Adipose tissue (tissue), 3 donors: Measurements from ENCODE around the gene ANGPTL3. TPM values are rescaled to one million over a fixed set of nuclear protein-coding genes. Genes with fewer than 3 reads are reported as not detected.
"Not testable (repeated sequence)": the region's sequence is repeated elsewhere in the genome, so short reads cannot be mapped to it uniquely, and the experiment has no call there.

Experiments
- H3K27ac ChIP-seq: one replicate; pipeline ENCODE4 v1.5.1; 2013; ENCODE audit warnings: low read depth, low read length
- WGBS, 3 donors: extraction: QIAGEN DNeasy Blood & Tissue Kit; methylation state at CpG; one replicate each; pipeline ENCODE4 v1.1.7; 2013; 5-methylcytosine and 5-hydroxymethylcytosine counted together
- polyA plus RNA-seq, 3 donors: library from polyadenylated mRNA; stranded (reverse); fragments of 200-250 nt; gene quantifications; one replicate each; pipeline ENCODE4 v1.2.3, GENCODE V29; 2013
- donor health status: healthy with polysubstance abuse.
- donor health status: Bipolar disorder and iron deficiency.
- donor health status: healthy.

ANGPTL3 gene, protein sequence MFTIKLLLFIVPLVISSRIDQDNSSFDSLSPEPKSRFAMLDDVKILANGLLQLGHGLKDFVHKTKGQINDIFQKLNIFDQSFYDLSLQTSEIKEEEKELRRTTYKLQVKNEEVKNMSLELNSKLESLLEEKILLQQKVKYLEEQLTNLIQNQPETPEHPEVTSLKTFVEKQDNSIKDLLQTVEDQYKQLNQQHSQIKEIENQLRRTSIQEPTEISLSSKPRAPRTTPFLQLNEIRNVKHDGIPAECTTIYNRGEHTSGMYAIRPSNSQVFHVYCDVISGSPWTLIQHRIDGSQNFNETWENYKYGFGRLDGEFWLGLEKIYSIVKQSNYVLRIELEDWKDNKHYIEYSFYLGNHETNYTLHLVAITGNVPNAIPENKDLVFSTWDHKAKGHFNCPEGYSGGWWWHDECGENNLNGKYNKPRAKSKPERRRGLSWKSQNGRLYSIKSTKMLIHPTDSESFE
- polyA plus RNA-seq, result under 1 TPM in 2 of 3 donors, not detected in 1; 0.05 to 0.19 TPM

DNA sequence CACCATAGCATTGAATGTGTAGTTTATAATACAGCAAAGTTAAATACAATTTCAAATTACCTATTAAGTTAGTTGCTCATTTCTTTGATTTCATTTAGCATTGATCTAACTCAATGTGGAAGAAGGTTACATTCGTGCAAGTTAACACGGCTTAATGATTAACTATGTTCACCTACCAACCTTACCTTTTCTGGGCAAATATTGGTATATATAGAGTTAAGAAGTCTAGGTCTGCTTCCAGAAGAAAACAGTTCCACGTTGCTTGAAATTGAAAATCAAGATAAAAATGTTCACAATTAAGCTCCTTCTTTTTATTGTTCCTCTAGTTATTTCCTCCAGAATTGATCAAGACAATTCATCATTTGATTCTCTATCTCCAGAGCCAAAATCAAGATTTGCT is at the start of gene ANGPTL3:
ANGPTL3 (plus strand) TSS at position 240 of the 400 bp plus-strand sequence; CDS start at position 287, 47 bp downstream.
- H3K27ac ChIP-seq, result no peak within 1 kb of the TSS
- 28 to 95% (median 92%) methylated on average over 3 of the region's 3 CpGs for WGBS, 3 donors

DNA sequence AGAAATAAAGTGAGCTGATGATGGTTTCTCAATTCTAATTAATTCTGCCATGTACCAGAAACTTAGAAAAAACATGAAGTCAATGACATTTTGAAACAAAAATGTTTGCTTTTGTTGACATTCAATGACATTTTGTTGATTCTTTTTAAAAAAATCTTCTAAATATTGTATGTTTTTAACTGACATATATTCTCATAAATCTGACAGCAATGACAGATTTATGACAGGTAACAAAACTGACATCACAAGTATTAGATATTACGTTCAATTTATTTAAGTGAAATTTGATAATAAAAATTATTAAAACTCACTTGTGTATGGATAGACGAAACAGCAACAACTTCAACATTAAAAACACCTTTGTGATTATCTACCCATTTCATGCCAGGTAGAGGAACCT is 36.0 kb upstream of the ANGPTL3 start:
- no peak overlapping the region for H3K27ac ChIP-seq
- WGBS, 3 donors, result 94 to 95% (median 95%) methylated on average over 2 of the region's 2 CpGs

DNA sequence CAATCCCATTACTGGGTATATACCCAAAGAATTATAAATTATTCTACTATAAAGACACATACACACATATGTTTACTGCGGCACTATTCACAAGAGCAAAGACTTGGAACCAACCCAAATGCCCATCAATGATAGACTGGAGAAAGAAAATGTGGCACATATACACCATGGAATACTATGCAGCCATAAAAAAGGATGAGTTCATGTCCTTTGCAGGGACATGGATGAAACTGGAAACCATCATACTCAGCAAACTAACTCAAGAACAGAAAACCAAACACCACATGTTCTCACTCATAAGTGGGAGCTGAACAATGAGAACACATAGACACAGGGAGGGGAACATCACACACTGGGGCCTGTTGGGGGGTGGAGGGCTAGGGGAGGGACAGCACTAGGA is 30.1 kb upstream of the ANGPTL3 start:
- WGBS, 3 donors, result 94 to 100% (median 96%) methylated on average over 1 of the region's 1 CpG
- not testable (repeated sequence) for H3K27ac ChIP-seq

DNA sequence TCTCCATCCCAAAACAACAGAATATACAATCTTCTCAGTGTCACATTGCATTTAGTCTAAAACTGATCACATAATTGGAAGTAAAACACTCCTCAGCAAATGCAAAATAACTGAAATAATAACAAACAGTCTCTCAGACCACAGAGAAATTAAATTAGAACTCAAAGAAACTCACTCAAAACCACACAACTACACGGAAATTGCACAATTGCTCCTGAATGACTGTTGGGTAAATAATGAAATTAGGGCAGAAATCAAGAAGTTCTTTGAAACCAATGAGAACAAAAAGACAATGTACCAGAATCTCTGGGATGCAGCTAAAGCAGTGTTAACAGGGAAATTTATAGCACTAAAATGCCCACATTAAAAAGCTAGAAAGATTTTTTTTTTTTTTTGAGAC is 29.4 kb upstream of the ANGPTL3 start:
- WGBS, 3 donors, result 48 to 84% (median 63%) methylated on average over 1 of the region's 1 CpG
- not testable (repeated sequence) for H3K27ac ChIP-seq

DNA sequence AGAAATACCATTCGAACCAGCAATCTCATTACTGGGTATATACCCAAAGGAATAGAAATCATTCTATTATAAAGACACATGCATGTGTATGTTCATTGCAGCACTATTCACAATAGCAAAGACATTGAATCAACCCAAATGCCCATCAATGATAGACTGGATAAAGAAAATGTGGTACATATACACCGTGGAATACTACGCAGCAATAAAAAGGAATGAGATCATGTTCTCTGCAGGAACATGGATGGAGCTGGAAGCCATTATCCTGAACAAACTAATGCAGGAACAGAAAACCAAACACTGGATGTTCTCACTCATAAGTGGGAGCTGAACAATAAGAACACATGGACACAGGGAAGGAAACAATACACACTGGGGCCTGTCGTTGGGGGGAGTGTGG is 25.8 kb upstream of the ANGPTL3 start:
- 81 to 97% (median 94%) methylated on average over 4 of the region's 4 CpGs for WGBS, 3 donors
- H3K27ac ChIP-seq, result not testable (repeated sequence)

DNA sequence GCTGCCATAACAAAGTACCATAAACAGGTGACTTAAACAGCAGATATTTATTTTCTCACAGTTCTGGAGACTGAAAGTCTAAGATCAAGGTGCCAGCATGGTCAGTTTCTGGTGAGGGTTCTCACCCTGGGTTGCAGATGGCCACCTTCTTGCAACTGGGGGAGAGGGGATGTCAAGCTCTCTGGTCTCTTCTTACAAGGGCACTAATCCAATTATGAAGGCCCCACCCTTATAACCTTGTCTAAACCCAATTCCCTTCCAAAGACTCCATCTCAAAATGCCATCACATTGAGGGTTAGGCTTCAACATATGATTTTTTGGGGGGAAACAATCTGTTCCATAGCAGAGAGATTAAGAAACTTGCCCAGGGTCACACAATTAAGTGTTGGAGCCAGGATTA is 24.8 kb upstream of the ANGPTL3 start:
- H3K27ac ChIP-seq, result no peak overlapping the region

DNA sequence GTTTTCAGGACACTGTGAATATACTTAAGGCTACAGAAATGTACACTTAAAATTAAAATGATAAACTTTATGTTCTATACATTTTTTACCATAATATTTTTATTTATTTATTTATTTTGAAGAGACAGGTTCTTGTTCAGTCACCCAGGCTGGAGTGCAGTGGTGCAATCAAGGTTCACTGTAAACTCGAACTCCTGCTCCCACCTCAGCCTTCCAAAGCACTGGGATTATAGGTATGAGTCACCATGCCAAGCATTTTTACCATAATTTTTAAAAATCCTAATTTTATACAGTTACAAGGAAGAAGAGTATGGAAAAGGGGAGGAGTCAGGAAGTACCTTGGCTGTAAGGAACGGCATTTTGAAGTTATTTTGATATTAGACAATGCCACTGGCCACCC is 23.6 kb upstream of the ANGPTL3 start:
- WGBS, 3 donors, result 38 to 47% (median 43%) methylated on average over 2 of the region's 2 CpGs
- H3K27ac ChIP-seq, result no peak overlapping the region

DNA sequence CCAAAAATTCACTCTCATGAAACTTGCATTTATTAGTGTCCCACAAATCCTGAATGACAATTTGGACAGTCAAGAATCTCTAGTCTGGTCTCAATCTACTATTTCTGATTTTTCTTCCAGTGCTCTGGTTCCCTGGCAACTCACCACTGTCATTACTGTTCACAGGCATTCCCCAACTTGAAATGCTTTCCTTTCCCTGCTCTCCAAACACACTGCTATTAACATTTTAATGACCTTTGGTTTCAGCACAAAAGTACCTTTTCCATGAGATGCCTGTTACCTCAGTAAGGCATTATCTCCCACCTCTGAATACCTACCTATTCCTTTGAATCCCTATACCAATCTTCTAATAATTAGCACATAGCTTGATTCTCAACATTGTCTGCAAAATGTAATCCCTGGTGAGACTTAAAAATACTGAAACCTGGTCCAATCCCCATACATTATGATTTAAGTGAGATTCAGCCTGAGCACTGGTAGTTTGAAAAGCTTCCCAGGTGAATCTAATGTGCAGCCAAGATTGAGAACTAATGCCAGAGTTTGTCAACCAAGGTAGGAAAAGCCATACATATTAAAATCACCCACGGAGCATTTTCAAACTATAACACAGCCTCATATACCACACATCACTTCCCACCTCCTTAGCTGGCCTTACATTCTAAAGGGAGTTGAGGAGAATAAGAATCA is 11.7 kb upstream of the ANGPTL3 start:
- 50 to 63% (median 53%) methylated on average over 1 of the region's 1 CpG for WGBS, 3 donors
- no peak overlapping the region for H3K27ac ChIP-seq

DNA sequence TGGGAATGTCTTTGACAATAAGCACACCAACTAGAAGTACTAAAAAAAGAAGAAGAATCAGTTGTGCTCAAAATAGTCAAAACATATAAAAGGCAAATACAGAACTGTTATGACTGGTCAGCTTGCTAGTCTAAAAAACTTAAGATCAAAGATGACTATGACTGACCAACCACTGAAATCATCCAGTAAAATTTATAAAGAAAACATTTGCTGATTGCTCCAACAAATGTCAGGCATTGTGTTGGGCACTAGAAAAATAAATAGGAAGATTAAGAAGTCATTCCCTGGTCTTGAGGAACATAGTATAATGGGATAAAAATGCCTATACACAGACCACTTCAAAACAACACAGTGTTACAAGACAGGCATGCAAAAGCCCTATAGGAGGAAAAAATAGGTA is 9.3 kb upstream of the ANGPTL3 start:
- H3K27ac ChIP-seq, result no peak overlapping the region

DNA sequence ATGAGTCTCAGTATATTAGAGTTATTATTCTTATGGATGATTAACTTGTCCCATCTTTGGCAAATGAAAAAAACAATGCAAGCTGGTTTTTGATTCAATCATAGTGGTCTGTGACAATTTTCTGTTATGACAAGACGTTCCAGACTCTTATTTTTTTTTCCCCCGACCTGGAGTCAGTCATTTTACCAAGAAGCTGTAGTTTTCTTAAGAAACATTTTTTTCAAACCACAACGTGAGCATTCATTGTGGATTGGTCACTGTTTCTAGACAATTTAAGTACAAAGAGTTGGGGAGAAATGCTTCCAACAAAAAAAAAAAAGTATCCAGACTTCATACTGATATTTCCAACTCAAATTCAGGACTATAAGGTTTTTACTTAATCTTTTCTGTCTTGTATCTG is 8.0 kb upstream of the ANGPTL3 start:
- whole genome bisulfite sequencing, 3 donors, result 88 to 90% (median 90%) methylated on average over 3 of the region's 3 CpGs

DNA sequence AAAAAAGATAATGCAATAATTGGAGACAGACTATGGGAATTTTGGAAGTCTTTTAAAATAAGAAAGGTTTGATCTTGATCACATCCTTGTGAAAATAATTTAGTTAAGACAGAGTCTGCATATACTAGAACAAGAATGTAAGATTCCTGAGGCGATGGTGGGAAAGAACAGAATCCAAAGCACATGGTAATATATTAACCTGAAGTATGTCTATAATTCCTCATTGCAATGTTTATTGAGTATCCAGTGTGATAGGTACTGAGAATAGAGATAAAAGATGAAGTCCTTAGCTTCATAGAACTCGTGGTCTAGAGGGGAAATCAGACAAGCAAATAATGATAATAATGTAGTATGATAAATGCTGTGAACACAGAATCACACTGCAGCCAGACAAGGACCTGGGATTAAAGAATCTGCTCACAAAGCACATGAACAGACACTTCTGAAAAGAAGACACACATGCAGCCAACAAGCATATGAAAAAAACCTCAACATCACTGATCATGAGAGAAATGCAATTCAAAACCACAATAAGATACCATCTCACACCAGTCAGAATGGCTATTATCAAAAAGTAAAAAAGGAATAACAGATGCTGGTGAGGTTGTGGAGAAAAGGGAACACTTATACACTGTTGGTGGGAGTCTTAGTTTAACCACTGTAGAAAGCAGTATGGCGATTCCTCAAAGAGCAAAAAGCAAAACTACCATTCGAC is 6.9 kb upstream of the ANGPTL3 start:
- 57 to 89% (median 89%) methylated on average over 4 of the region's 4 CpGs for WGBS, 3 donors
- no peak overlapping the region for H3K27ac ChIP-seq

More for the DNA sequence above, 8.0 kb upstream of the ANGPTL3 start:
- no peak overlapping the region for H3K27ac ChIP-seq

DNA sequence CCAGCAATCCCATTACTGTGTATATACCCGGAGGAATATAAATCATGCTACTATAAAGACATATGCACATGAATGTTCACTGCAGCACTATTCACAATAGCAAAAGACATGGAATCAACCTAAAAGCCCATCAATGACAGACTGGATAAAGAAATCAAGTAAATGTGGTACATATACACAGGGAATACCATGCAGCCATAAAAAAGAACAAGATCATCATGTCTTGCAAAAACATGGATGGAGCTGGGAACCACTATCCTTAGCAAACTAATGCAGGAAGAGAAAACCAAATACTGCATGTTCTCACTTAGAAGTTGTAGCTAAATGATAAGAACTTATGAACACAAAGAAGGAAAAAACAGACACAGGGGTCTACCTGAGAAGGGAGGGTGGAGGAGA is 6.4 kb upstream of the ANGPTL3 start:
- WGBS, 3 donors, result 97 to 100% (median 97%) methylated on average over 1 of the region's 1 CpG
- no peak overlapping the region for H3K27ac ChIP-seq

DNA sequence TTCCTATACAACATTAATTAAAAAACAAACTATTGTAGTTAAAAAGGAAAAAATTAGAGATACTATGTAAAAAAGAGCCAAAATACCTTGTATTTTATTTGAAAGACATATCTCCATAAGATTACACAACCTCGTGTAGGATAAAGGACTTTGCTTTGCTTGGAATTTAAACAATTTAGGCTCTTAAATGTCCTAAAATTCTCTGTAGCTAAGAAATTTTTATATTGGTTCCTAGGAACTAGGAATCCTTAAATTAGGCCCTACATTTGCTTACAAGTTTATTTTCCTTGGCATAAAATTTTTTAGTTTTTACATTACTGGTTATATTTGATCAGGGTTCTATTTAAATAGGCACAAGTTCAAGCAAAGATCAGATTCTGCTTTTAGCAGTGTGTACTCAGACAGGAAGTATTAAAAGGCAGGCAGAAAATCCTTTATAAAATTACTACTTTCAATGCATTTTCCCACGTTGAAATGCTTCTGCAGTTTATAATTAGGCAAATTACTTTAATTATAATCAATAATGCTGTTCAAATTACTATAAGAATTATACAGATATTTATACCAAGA is 3.4 kb upstream of the ANGPTL3 start:
- H3K27ac ChIP-seq, result no peak overlapping the region
- 17 to 69% (median 51%) methylated on average over 2 of the region's 2 CpGs for WGBS, 3 donors

DNA sequence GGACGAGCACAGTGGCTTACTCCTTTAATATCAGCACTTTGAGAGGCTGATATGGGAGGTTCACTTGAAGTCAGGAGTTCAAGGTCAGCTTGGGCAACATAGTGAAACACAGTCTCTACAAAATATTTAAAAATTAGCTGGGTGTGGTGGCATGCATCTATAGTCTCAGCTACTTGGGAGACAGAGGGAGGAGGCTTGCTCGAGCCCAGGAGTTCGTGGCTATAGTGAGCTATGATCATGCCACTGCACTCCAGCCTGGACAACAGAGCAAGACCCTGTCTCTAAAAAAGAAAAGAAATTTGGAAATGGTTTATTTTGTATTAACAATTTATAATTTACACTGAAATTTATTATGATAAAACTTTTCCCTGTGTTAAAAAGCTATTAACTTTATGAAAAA is 1.7 kb upstream of the ANGPTL3 start:
- no peak overlapping the region for H3K27ac ChIP-seq
- WGBS, 3 donors, result 83 to 93% (median 93%) methylated on average over 3 of the region's 3 CpGs

DNA sequence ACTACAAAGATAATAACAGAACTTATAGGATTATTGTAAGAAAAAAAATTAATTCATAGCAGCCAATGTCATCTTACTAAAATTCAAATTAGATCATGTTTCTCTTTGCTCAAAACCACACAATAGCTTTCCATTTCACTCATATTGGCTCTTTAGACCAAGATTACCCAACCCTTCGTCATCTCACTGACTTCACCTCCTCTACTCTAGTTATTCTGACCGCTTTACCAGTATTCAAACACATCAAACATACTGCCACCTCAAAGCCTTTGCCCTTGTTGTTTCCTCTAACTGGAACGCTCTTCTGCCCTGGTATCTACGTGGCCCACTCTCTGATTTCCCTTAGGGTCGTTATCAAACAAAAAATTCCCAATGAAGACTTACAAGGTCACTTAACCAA is 1.7 kb downstream of the ANGPTL3 start:
- no peak overlapping the region for H3K27ac ChIP-seq
- whole genome bisulfite sequencing, 3 donors, result 92 to 93% (median 92%) methylated on average over 5 of the region's 5 CpGs

DNA sequence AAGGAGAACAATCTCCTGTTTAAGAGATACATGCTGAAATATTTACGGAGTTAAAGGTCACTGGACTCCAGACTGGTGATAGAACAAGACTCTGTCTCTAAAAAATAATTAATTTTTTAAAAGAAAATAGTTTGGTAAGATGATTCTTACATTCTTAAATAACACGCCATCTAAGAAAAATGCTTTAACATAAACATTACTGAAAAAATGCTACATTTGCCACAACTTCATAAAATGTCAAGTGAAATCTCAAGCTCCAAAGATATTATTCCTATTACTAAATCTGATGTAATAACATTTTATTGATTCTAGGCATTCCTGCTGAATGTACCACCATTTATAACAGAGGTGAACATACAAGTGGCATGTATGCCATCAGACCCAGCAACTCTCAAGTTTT is 4.1 kb downstream of the ANGPTL3 start:
- no peak overlapping the region for H3K27ac ChIP-seq
- WGBS, 3 donors, result 95 to 98% (median 96%) methylated on average over 2 of the region's 2 CpGs

DNA sequence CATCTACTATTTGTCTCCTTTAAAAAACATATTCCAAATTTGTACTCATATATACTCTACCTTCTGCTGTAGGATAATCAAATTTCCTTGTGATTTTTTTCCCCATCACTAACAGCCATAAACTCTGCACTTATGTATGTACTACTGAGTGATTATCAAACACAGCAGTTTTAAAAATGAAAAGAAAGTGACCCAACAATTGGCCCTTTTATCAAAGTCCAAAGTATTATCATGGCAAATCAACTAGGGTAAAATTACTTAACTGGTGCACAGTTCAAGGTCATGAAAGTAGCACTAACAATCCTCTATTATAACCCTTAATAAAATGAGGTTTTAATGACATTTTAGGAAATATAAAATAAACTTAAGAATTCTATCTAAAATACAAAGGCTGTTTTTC is 11.6 kb downstream of the ANGPTL3 start:
- no peak overlapping the region for H3K27ac ChIP-seq

DNA sequence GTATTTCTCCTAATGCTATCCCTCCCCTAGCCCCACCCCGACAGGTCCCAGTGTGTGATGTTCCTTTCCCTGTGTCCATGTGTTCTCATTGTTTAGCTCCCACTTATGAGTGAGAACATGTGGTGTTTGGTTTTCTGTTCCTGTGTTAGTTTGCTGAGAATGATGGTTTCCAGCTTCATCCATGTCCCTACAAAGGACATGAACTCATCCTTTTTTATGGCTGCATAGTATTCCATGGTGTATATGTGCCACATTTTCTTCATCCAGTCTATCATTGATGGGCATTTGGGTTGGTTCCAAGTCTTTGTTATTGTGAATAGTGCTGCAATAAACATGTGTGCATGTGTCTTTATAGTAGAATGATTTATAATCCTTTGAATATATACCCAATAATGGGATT is 13.3 kb downstream of the ANGPTL3 start:
- H3K27ac ChIP-seq, result not testable (repeated sequence)
- WGBS, 3 donors, result 100% methylated on average over 1 of the region's 1 CpG

DNA sequence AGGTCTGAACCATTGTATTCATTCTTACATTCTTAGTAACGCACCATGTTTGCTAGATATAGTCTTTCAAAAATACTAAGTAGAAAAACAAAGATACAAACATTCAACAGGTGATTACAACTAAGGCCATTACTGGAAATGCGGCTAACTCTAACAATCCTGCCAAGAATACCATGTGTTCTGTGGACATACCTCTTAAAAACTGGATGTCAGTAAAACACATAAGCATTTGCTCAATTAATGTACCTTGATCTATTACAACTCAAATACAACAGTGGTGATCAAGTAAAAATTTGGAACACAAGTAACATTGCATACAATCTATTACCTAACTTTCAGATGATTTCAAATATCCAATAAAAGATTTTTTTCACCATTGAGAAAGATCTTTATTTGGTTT is 15.4 kb downstream of the ANGPTL3 start:
- WGBS, 3 donors, result 80 to 100% (median 93%) methylated on average over 2 of the region's 2 CpGs
- H3K27ac ChIP-seq, result no peak overlapping the region
